UCSD-AML1 (cell line): ENCODE data around the gene GSC2.
"Not testable (repeated sequence)": the region's sequence is repeated elsewhere in the genome, so short reads cannot be mapped to it uniquely, and the experiment has no call there.

Experiments
- DNase-seq: peaks from one replicate; lab custom pipeline; 2025; ENCODE audit not compliant: unreplicated experiment; lab: John Stamatoyannopoulos, UW

Gene GSC2

DNA sequence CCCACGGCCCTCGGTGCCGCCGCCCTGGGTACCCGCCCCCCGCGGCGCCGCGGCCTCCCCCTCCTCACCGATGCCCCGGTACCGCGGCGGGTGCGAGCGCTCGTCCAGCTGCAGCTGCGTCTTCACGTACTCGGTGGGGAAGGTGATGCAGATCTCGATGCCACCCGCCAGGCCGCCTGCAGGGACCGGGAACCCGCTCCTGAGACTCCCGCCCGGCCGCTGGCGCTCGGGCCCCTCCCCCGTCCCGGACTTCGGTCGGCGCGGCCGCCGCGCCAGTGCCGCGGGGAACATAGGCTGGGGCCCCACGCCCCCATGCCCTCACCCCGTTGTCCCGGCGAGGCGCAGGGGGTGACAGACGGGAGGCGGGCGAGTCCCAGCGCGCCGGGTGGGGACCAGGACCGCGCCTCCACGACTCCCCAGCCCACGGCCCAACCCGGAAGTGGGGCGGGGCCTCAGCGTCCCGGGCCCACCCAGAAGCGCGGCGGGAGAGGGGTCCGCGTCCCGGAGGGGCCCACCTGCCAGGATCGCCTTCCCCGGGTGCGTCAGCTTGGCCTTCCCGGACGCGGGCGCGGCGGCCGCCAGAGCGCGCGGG lies 28.1 kb upstream of the GSC2 start:
- DNase-seq, result peak; percentile 67

DNA sequence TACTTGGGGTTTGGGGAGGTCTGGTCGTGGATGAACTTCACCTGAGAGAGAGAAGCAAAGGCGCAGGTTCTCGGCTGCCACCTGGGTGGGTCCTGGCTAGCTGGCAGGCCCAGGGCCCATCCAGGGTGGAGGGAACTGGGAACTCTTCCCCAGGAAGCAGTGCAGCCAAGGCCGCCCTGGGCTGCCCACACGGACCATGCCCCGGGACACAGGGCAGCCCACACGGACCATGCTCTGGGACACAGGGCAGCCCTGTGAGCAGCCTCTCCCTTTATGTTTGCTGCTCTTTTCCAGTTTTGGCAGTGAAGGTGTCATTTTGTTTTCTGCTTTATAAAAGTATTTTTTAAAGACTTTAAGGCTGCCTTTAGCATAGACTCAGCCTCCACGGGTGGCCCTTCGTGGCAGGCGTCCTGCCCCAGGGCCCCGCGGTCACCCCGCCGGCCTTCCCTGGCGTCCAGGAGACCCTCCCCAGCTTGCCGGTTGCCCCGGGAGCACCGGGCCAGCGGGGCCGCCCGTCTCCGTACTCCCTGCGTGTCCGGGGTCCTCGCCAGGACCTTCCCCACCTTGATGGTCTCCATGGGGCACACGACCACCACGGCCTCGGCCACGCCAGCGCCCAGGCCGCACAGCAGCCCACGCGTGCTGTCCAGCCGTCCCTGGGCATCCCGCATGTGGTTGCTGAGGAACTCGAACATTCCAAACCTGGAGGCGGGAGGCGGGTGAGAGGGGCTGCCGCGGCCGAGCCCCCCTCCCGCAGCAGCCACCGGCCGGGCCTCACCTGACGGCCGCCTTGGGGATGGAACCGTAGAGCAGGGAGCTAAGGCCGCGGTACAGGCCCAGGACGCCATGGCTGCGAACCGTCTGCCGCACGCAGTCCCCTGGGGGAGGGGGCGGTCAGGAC lies 27.3 kb upstream of the GSC2 start:
- DNase-seq, result no peak

DNA sequence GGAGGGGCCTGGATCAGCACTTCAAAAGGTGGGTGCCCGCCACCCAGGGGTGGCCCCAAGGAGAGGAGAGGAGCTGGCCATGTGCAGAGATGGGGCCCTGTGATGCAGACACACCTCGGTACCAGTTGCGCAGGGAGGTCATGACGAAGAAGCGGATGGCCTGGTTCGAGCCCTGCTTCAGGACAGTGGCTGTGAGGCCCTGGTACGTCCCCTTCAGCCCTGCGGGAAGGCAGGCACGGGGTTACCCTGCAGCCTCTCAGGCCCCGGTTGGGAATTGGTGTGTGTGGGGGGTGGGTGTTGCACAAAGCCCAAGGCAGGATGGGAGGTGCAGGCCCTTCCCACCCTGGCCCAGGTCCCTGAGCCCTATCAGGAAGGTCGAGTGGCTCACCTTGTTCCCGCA lies 26.6 kb upstream of the GSC2 start:
- DNase-seq, result no peak

DNA sequence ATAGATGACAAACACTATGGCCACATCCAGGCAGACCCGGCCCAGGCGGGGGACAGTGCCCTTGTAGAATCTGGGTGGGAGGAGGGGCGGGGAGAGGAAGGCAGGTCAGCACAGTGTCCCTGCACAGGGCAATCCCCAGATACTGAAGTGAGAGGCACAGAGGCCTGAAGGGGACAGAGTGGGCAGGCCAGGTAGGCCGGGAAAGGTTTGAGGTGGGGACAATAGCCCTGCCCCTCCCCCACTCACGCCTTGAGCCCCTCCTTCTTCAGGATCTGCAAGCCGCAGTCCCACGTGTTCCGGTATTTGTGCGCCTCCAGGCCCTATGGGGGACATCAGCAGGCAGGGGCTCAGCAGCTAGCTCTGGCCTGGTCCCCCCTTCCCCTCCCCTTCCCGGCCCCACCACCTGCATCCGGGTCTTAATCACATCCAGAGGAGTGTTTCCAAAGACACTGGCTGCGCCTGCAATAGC lies 26.1 kb upstream of the GSC2 start:
- DNase-seq, result no peak

DNA sequence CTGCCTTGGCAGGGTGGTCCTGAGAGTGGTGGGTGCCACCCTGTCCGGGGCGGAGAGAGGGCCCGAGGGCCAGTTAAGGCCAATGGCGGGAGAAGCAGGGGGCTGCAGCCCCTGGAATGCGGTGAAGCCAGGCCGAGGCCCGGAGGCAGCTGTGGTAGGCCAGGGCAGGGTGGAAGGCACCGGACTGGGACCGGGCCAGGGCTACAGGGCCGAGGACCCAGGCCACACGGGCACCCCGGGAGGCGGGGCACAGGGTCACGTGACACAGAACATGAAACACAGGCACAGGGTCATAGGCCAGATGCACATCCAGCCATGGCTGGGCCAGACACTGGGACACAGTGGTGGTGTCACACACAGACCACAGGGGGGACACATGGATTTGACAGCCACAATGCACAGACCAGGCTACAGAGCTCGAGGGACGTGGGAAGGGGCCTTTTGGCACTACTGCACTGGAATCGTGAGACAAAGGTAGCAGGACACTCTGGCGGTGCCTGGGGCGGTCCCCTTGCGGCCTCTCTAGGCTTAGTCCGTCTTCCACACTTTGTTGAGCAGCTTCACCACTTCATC lies 25.6 kb upstream of the GSC2 start:
- DNase-seq, result no peak

DNA sequence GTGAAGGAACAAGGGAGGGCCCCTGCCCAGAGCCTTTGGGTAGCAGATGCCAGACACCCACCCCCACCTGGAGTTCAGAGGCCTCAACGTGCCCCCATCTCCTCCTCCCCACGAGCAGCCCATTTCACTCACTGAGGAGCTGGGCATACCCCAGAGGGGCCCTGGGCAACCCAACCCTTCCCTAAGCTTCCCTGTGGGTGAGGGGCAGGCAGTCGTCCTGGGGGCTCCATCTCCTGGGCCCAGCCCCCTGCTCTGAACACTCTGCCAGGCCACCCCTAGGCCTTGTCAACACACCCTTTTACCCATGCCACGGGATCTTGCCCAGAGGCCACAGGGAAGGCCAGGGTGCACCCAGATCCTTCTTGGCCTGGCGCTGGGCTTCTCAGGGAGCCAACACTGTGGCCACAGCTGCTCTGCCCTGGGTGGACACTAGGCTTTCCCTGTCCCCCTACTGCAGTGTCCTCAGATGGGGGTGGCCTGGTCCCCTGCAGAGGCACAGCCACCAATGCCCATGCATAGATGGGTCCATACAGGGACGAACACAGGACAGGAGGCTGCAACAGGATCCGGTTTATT lies 25.0 kb upstream of the GSC2 start:
- DNase-seq, result no peak

DNA sequence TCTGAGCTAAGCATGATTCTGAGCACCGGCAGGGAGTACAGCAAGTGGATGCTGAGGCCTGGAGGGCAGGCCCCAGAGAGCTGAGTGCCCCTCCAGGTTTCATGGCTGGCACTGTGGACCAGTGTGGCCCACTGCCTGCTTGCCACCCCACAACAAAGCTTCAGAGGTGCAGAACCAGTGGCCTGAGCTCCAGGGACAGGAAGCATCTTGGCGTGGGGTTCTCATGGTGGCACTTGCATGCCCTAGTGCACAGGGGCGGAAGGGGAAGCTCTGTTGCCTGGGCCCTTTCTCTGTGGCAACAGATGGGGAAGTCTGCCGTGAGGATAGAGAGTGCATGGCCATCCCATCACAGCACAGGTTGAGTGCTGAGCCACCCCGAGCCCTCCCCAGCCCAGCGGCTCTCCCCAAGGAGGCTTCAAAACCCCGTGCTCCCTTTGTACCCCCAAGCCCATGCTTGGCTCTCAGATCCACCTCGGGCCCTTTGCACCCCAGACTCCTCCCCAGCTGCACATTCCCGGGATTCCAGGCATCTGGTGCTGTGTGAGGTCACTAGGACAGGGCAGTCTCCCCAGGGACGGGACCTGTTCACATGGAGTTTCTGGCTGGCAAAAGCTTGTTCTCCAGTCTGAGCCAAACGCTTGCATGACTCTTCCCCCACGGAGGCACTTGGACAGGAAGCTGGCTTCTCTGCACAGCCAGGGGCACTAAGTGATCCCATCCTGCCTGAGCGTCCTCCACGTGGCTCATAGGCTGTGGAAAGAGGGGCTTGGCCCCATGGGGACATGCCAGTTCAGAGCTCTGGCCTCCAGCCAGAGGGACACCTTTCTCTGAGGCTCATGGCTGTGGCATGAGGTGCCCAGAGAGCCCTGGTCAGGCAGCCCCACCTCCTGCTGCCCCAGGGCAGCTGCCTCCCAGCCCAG lies 24.3 kb upstream of the GSC2 start:
- DNase-seq, result no peak

DNA sequence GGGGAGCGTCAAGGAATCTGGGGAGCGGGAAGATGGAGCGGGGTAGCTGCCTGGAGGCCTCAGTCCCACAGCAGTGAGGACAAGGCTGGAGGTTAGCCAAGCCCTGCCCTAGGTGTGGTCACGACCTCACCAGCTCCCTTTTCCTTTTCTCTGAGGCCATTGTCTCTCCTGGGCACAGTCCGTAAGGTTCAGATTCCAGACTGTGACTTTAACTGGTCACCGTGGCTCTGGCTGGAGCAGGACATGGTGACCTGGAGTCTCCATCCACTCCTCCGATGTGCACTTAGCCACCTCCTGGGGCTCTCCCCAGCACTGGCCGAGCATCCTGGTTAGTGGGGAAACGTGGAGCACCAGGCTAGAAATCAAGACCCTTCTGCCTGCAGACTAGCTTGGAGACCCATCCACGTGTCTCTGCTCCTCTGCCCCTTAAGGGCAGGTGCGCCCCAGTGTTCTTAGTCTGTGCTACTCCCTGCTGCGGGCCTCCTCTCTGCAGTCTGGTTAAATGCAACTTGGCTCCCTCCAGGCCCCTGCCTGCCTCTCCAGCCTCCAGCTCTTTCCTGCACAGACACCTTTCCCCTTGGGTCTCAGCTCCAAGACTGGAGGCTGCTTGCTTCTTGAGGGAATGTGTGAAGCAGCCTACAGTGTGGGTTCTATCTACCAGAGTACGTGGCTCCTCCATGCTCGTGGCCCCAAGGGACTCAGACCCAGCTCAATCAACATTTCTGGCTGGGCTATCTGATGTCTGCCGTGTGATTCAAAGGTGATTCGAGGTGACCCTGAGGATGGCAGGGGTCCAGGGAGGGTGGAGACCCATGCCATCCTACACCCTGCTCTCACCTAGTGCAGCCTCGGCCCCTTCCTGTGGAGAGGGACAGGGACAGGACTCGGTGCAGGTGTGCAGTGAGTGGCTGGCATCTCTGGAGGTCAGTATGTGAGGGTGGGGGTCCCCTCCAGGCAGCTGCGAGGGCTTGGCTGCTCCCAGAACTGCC lies 23.2 kb upstream of the GSC2 start:
- DNase-seq, result no peak

DNA sequence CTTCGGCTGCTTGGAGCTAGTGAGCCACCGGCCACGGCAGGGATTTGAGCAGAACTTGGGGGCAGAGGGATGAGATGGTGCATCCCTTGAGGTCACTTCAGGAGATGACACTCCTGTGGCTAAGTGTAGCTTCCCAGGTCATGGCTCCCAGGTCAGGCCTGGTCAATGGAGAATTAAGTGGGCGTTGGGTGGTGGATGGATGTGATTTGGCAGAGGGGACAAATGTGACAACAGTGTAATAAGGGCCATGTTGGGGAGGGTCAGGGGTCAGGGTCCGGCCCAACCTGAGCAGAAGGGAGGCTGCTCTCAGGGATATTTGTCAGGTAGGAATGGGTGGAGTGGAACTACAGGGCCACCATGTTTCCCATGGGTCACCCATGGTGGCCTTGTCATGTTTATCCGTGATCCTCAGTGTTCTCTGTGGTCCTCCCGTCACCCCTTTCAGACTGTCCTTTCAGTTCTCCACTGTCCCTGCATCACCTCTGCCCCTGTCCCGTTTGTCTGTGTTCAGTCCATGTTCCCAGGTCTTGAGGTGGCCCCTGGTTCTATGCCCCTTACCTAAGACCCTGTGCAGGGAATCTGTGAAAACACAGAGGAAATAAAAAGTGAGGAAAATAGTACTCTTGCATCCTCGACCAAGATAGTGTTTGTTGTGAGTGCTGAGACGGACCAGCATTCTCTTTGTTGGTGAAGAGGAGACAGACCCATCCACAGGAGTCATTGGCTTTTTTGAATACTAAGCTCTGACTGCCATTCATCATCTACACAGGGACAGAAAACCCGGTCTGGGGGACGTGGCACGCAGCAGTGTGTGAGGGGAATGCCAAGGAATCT lies 22.3 kb upstream of the GSC2 start:
- DNase-seq, result no peak

DNA sequence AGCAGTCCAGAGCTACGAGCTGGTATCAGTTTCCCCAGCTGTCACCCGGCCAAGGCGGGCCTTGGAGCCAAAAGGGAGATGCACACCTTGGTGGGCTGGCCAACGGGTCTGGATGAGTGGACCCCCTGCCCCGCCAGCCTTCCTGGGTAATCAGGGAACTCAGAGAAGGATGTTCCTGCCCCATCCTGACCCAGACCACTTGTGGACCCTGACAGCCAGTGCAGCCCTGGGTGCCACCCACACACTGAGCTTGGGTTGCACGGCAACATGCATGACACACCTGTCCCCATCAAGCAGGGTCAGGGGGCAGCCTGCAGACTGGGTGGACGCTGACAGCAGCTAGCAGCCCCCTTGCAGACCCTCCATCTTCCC lies 19.8 kb upstream of the GSC2 start:
- DNase-seq, result no peak

DNA sequence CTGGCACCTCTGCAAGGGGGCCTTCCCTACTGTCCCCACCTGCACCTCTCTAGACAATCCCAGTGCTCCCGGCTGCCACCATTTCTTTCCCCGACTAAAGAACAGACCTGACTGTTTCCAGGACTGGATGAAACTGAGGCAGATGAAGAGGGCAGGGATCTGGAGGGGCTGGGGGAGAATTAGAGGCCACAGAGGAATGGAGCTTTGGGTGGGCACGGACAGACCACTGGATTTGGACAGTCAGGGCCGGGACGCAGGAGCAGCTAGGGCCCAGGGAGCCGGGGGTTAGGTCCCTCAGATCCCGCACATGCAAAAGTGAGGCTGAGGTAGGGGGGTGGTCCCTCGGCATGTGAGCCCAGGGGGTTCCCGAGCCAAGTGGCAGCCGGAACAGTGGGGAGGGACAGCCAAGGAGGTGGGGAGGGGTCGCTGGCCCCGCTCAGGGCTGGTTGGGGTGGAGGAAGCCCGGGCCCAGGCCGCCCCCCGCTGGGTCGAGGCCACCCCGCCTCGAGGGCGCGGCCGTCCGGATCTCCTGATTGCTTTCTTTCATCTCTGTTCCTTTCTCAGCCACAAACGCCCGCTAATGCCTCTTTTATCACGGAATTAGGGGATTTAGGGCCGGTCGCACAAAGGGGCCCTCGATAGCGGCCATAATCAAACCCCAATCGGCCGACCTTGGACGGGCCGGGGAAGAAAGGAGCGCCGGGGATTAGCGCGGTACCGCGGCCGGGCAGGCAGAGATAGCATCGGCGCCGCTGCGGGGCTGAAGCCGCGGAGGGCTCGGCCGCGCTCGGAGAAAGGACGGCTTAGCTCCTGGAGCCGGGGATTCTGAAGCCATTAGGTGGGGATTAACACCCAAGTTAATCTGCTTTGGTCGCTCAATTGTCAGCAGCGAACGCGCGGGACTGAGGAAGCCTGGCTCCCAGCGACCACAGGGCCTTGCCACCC lies 19.2 kb upstream of the GSC2 start:
- DNase-seq, result no peak

DNA sequence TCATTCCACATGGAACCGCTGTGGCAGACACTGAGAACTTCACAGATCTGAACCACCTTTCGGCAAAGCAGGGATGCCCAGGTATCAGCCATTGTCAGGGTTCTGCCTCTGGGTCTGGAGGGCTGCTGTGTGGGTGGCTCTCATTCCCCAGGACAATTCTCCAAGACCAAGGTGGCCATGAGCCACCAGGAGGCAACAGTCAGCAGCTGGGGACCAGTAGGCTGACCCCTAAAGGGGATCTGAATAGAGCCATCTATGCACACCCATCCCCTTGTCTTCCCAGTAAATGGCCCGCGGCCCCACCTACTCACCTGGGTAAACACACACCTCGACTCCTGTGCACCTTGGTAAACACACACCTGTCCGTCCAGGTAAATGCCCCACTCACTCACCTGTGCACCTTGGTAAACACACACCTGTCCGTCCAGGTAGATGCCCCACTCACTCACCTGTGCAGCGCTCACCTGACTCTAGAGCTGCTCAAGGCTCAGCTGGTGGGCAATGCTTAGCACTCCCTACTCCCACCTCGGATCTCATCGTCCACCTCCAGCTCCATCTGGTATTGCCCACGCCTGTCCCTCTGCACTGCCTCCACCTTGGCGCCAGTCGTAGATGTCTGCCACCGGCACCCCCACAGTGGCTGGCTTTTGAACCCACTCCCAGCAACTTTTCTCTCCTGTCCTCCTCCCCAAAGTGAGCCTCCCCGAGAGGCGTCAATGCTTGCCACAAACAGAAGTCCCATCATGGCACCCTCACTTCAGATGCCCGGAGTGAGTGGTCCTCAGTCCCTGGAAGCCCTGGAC lies 18.2 kb upstream of the GSC2 start:
- no peak for DNase-seq

DNA sequence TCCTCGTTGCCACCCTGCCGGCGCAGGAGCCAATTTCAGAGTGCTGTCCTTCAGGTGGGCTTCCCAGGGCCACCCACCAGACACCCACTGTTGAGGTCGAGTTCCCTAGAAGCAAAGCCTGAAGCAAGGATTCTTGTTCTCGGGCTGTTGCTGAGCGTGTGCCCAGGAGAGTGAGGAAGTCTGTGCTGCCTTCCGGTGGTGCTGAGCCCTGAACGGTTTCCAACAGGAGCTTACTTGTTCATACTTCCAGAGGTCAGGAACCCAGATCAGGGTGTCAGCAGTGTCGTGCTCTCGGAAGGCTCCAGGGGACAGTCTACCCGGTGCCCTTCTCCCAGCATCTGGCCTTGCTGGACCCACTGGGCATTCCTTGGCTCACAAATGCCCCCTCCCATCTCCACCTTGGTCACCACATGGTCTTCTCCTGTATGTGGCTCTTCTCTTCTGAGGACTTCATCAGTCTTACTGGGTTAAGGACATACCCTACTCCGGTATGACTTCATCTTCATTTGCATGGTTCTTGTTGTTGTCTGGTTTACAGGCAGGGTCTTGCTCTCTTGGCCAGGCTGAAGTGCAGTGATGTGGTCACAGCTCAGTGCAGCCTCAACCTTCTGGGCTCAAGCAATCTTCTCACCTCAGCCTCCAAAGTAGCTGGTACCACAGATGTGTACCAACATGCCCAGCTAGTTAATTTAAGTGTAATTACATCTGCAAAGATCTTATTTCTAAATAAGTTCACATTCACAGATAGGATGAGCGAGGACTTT lies 17.2 kb upstream of the GSC2 start:
- DNase-seq, result no peak

DNA sequence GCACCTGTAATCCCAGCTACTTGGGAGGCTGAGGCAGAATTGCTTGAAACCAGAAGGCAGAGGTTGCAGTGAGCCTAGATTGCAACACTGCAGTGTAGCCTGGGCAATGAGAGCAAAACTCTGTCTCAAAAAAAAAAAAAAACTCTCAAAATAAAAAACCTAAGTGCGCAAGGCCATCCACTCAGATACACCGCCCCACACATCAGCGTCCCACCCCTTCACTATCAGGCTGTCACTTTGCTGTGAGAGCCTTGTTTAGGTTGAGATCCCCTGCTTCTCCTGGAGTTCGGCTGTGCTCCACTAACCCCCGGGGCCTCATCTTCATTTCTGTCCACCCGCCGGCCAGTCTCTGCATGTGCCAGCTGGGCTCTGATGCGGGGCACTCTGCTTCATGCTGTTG lies 16.3 kb upstream of the GSC2 start:
- DNase-seq, result no peak

DNA sequence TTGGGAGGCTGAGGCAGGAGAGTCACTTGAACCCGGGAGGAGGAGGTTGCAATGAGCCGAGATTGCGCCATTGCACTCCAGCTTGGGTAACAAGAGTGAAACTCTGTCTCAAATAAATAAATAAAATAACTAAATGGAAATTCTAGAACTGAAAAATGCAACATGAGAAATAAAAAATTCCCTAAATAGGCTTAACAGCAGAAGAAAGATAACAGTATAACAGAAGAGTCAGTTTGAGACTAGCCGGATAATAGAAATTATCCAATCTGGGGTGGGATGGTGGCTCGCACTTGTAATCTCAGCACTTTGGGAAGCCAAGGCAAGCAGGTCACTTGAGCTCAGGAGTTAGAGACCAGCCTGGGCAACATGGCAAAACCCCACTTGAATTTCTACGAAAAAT lies 14.3 kb upstream of the GSC2 start:
- DNase-seq, result no peak

DNA sequence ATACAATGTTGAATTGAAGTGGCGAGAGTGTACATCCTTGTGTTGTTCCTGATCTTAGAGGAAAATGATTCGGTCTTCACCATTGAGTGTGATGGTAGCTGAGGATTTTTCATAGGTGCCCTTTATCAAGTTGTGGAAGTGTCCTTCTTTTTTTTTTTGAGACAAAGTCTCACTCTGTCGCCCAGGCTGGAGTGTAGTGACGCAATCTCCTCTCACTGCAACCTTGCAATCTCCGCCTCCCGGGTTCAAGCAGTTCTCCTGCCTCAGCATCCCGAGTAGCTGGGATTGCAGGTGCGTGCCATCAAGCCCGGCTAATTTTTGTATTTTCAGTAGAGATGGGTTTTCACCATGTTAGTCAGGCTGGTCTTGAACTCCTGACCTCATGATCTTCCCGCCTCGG lies 8.6 kb upstream of the GSC2 start:
- not testable (repeated sequence) for DNase-seq
